ENCODE data around the gene ARL2BP. TPM values are rescaled to one million over a fixed set of nuclear protein-coding genes. Genes with fewer than 3 reads are reported as not detected.
A peak's percentile ranks its signal among the peaks of the same experiment; 100 is the strongest.

Gene ARL2BP
- total and polyA plus RNA-seq, 2 of the 13 experiments (the other 11 are each of a cell fraction or from before 2014, with no cell fraction given) = 64.3 to 67.6 TPM

- TF ChIP-seq TRIM24 (CRISPR knock-in tag; IDR thresholded peaks at IDR 0.05) = no peak
- TF ChIP-seq ZNF782 (CRISPR knock-in tag; IDR thresholded peaks at IDR 0.05; ENCODE audit: borderline replicate concordance) = peak; percentile 60; the same call in 1 of the 2 replicates
- TF ChIP-seq POLR2A (IDR thresholded peaks at IDR 0.05; ENCODE audit: insufficient read depth in 1 of 2, low read depth in 2 of 2, low read length in 2 of 2) = peak in 1 of 2 experiments; percentile 31; a peak in 1 of 4 replicates
- peak; percentile 87 for TF ChIP-seq NCOA1 (CRISPR knock-in tag; IDR thresholded peaks at IDR 0.05)
- no peak for TF ChIP-seq TOPORS (CRISPR knock-in tag; IDR thresholded peaks at IDR 0.05)
- no peak for TF ChIP-seq THAP8 (CRISPR knock-in tag; IDR thresholded peaks at IDR 0.05; ENCODE audit: borderline replicate concordance)
- TF ChIP-seq, protein P1, sequence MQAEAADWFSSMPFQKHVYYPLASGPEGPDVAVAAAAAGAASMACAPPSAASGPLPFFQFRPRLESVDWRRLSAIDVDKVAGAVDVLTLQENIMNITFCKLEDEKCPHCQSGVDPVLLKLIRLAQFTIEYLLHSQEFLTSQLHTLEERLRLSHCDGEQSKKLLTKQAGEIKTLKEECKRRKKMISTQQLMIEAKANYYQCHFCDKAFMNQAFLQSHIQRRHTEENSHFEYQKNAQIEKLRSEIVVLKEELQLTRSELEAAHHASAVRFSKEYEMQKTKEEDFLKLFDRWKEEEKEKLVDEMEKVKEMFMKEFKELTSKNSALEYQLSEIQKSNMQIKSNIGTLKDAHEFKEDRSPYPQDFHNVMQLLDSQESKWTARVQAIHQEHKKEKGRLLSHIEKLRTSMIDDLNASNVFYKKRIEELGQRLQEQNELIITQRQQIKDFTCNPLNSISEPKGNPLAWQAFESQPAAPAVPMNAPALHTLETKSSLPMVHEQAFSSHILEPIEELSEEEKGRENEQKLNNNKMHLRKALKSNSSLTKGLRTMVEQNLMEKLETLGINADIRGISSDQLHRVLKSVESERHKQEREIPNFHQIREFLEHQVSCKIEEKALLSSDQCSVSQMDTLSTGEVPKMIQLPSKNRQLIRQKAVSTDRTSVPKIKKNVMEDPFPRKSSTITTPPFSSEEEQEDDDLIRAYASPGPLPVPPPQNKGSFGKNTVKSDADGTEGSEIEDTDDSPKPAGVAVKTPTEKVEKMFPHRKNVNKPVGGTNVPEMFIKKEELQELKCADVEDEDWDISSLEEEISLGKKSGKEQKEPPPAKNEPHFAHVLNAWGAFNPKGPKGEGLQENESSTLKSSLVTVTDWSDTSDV (CRISPR knock-in tag; IDR thresholded peaks at IDR 0.05) = no peak
- peak; percentile 86 for TF ChIP-seq ZNF430 (CRISPR knock-in tag; IDR thresholded peaks at IDR 0.05)
- TF ChIP-seq ZNF44 (CRISPR knock-in tag; IDR thresholded peaks at IDR 0.05) = no peak
- peak; percentile 79 for TF ChIP-seq PTBP1 (IDR thresholded peaks at IDR 0.05; ENCODE audit: low read depth, low read length, poor library complexity, severe bottlenecking)
- TF ChIP-seq, protein P2, sequence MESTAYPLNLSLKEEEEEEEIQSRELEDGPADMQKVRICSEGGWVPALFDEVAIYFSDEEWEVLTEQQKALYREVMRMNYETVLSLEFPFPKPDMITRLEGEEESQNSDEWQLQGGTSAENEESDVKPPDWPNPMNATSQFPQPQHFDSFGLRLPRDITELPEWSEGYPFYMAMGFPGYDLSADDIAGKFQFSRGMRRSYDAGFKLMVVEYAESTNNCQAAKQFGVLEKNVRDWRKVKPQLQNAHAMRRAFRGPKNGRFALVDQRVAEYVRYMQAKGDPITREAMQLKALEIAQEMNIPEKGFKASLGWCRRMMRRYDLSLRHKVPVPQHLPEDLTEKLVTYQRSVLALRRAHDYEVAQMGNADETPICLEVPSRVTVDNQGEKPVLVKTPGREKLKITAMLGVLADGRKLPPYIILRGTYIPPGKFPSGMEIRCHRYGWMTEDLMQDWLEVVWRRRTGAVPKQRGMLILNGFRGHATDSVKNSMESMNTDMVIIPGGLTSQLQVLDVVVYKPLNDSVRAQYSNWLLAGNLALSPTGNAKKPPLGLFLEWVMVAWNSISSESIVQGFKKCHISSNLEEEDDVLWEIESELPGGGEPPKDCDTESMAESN (CRISPR knock-in tag; conservative IDR thresholded peaks at IDR 0.05) = peak; percentile 75
- TF ChIP-seq, protein P3, sequence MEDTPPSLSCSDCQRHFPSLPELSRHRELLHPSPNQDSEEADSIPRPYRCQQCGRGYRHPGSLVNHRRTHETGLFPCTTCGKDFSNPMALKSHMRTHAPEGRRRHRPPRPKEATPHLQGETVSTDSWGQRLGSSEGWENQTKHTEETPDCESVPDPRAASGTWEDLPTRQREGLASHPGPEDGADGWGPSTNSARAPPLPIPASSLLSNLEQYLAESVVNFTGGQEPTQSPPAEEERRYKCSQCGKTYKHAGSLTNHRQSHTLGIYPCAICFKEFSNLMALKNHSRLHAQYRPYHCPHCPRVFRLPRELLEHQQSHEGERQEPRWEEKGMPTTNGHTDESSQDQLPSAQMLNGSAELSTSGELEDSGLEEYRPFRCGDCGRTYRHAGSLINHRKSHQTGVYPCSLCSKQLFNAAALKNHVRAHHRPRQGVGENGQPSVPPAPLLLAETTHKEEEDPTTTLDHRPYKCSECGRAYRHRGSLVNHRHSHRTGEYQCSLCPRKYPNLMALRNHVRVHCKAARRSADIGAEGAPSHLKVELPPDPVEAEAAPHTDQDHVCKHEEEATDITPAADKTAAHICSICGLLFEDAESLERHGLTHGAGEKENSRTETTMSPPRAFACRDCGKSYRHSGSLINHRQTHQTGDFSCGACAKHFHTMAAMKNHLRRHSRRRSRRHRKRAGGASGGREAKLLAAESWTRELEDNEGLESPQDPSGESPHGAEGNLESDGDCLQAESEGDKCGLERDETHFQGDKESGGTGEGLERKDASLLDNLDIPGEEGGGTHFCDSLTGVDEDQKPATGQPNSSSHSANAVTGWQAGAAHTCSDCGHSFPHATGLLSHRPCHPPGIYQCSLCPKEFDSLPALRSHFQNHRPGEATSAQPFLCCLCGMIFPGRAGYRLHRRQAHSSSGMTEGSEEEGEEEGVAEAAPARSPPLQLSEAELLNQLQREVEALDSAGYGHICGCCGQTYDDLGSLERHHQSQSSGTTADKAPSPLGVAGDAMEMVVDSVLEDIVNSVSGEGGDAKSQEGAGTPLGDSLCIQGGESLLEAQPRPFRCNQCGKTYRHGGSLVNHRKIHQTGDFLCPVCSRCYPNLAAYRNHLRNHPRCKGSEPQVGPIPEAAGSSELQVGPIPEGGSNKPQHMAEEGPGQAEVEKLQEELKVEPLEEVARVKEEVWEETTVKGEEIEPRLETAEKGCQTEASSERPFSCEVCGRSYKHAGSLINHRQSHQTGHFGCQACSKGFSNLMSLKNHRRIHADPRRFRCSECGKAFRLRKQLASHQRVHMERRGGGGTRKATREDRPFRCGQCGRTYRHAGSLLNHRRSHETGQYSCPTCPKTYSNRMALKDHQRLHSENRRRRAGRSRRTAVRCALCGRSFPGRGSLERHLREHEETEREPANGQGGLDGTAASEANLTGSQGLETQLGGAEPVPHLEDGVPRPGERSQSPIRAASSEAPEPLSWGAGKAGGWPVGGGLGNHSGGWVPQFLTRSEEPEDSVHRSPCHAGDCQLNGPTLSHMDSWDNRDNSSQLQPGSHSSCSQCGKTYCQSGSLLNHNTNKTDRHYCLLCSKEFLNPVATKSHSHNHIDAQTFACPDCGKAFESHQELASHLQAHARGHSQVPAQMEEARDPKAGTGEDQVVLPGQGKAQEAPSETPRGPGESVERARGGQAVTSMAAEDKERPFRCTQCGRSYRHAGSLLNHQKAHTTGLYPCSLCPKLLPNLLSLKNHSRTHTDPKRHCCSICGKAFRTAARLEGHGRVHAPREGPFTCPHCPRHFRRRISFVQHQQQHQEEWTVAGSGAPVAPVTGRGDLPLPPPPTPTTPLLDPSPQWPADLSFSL (CRISPR knock-in tag; IDR thresholded peaks at IDR 0.05) = peak; percentile 58; the same call in 1 of the 2 replicates
- no peak; a peak in 1 of 4 replicates for TF ChIP-seq EP300 (IDR thresholded peaks at IDR 0.05; ENCODE audit: low read depth in 2 of 2, low read length in 2 of 2)
- TF ChIP-seq EP300 (CRISPR knock-in tag; IDR thresholded peaks at IDR 0.05; ENCODE audit: borderline replicate concordance) = 0 out of 2 replicates have a peak, but pooled peaks have one; percentile 47
- no peak for TF ChIP-seq STAT5B (CRISPR knock-in tag; IDR thresholded peaks at IDR 0.05)
- TF ChIP-seq ZNF207 (IDR thresholded peaks at IDR 0.05; ENCODE audit: borderline replicate concordance) = no peak
- TF ChIP-seq POGZ (CRISPR knock-in tag; IDR thresholded peaks at IDR 0.05) = peak; percentile 72
- TF ChIP-seq ZSCAN12 (CRISPR knock-in tag; IDR thresholded peaks at IDR 0.05) = 0 out of 2 replicates have a peak, but pooled peaks have one; percentile 20
Measured at GRCh38 chr16:57299719-57300386, 54.8 kb downstream of the ARL2BP start (continued).
